K562 (cell line): ENCODE results near the gene ADCY5. TPM values are rescaled to one million over a fixed set of nuclear protein-coding genes. Genes with fewer than 3 reads are reported as not detected.

Experiments used
- ATAC-seq: fragments of 200-7000 bp; cut with Tn5 transposase; 3 replicates; pipeline ENCODE4 v1.9.1; 2020; ENCODE audit warnings: moderate library complexity
- BruUV-seq: library from RNA; stranded (reverse); fragments of 400-500 nt; replicated peaks from 2 replicates; lab custom pipeline; 2021; lab: Mats Ljungman, UMichigan
- CTCF ChIA-PET: fragments of 300-600 bp; formaldehyde crosslinking; extraction: SDS; loops from one replicate; lab custom pipeline; 2021; ENCODE audit warnings: low intra/inter-chr PET ratio; lab: Yijun Ruan, JAX
- POLR2A ChIA-PET: fragments of 300-600, 350-650 bp; sonication (Branson Sonifier 250); formaldehyde crosslinking; extraction: SDS; loops from one replicate; lab custom pipeline; 2021; ENCODE audit warnings: antibody characterized with exemption, inconsistent platforms; lab: Yijun Ruan, JAX
- DNase-seq, 4 experiments: peaks; one replicate each; pipeline versions ENCODE4 v3.0.0 to v3.0.0-alpha.2; 2011 to 2018; ENCODE audit warnings: low spot score in 3 of 4, mixed read lengths in 3 of 4; ENCODE audit errors: extremely low read depth in 1 of 4
- FAIRE-seq: peaks from 2 replicates; lab custom pipeline; 2011; peaks lifted over from hg19 to GRCh38; lab: Jason Lieb, UNC
- H2AFZ ChIP-seq: 2 replicates; pipeline ENCODE4 v1.6.0; 2011; ENCODE audit warnings: low read depth, low read length, control low read depth, inconsistent platforms
- H3K27ac ChIP-seq: fragments of 200-600 bp; 3 replicates; pipeline ENCODE4 v1.8.0; 2011; ENCODE audit warnings: low read depth, mild to moderate bottlenecking, control low read depth, inconsistent platforms, low read length, moderate library complexity, mixed read lengths; ENCODE audit errors: extremely low read depth
- H3K27me3 ChIP-seq, 2 experiments: fragments of 300-600 bp in 1 of 2; 2 replicates in 1 of 2; 3 replicates in 1 of 2; pipeline versions ENCODE4 v1.6.0 to v1.8.0; 2011; ENCODE audit warnings: inconsistent platforms in 2 of 2, low read length in 2 of 2, mild to moderate bottlenecking in 1 of 2, mixed read lengths in 1 of 2, moderate library complexity in 1 of 2; ENCODE audit not compliant: control insufficient read depth in 2 of 2, insufficient read depth in 2 of 2
- H3K36me3 ChIP-seq: fragments of 300-600 bp; 3 replicates; pipeline ENCODE4 v1.8.0; 2011; ENCODE audit warnings: mild to moderate bottlenecking, low read length, inconsistent platforms; ENCODE audit not compliant: control insufficient read depth, insufficient read depth
- H3K4me1 ChIP-seq, 2 experiments: fragments of 200-600 bp in 1 of 2; replicated peaks in 1 of 2; 2 replicates in 1 of 2; 3 replicates in 1 of 2; pipeline versions ENCODE4 v1.5.1 to v1.8.0; 2011; ENCODE audit warnings: inconsistent platforms in 2 of 2, low read length in 2 of 2, mild to moderate bottlenecking in 1 of 2, mixed read lengths in 1 of 2, moderate library complexity in 1 of 2; ENCODE audit not compliant: control insufficient read depth in 2 of 2, insufficient read depth in 2 of 2
- H3K4me2 ChIP-seq: 2 replicates; pipeline ENCODE4 v1.6.1; 2011; ENCODE audit warnings: low read length, control low read depth, inconsistent platforms, mixed read lengths; ENCODE audit not compliant: insufficient read depth
- H3K4me3 ChIP-seq: fragments of 200-600 bp; sonication (generic), shearing (Covaris generic); 2 replicates; pipeline ENCODE4 v1.5.1; 2016; ENCODE audit warnings: control low read depth, inconsistent platforms
- H3K79me2 ChIP-seq: fragments of 200-600 bp; 3 replicates; pipeline ENCODE4 v1.8.0; 2011; ENCODE audit warnings: low read length, inconsistent platforms; ENCODE audit not compliant: control insufficient read depth, insufficient read depth
- H3K9ac ChIP-seq, 2 experiments: 2 replicates each; pipeline versions ENCODE4 v1.6.0 to v1.6.1; 2011; ENCODE audit warnings: low read depth in 2 of 2, low read length in 2 of 2, control low read depth in 1 of 2, inconsistent platforms in 1 of 2, mild to moderate bottlenecking in 1 of 2, mixed read lengths in 1 of 2; ENCODE audit not compliant: insufficient read depth in 1 of 2
- H3K9me1 ChIP-seq: one replicate; pipeline ENCODE4 v1.6.0; 2011; ENCODE audit warnings: inconsistent platforms, mild to moderate bottlenecking, low read length, moderate library complexity; ENCODE audit not compliant: control insufficient read depth, insufficient read depth
- H3K9me3 ChIP-seq: replicated peaks from 2 replicates; pipeline ENCODE4 v1.5.1; 2011; ENCODE audit warnings: low read depth, low read length, inconsistent platforms; ENCODE audit not compliant: control insufficient read depth, insufficient read depth
- H4K20me1 ChIP-seq: replicated peaks from 2 replicates; pipeline ENCODE4 v1.6.1; 2011; ENCODE audit warnings: low read length, inconsistent platforms, mixed read lengths; ENCODE audit not compliant: control insufficient read depth, insufficient read depth
- BRF1 ChIP-seq: IDR thresholded peaks from 3 replicates; pipeline ENCODE4 v1.6.1; 2011; ENCODE audit warnings: borderline replicate concordance, mild to moderate bottlenecking; ENCODE audit not compliant: insufficient read length; ENCODE audit errors: extremely low read depth
- CTCFL ChIP-seq: IDR thresholded peaks from 2 replicates; pipeline ENCODE4 v1.6.1; 2011; ENCODE audit warnings: borderline replicate concordance, low read depth, mild to moderate bottlenecking, moderate library complexity, low read length; ENCODE audit not compliant: insufficient read depth, poor library complexity, severe bottlenecking
- GTF2B ChIP-seq: IDR thresholded peaks from 2 replicates; pipeline ENCODE4 v1.6.1; 2011; ENCODE audit not compliant: insufficient read length; ENCODE audit errors: extremely low read depth
- HIVEP1 ChIP-seq: fragments of 250-450 bp; sonication (Bioruptor Pico); IDR thresholded peaks from 2 replicates; pipeline ENCODE4 v1.4.0; 2020; ENCODE audit warnings: mild to moderate bottlenecking
- KHSRP ChIP-seq: fragments of 450-650 bp; IDR thresholded peaks from 2 replicates; pipeline ENCODE4 v1.6.1; 2017
- MITF ChIP-seq: IDR thresholded peaks from 2 replicates; pipeline ENCODE4 v1.6.1; 2014; ENCODE audit warnings: antibody characterized with exemption
- MTF1 ChIP-seq: fragments of 250-450 bp; sonication (Bioruptor Pico); IDR thresholded peaks from 2 replicates; pipeline ENCODE4 v1.9.0; 2021; ENCODE audit warnings: moderate library complexity, mild to moderate bottlenecking, inconsistent platforms, borderline replicate concordance
- NFIX ChIP-seq: fragments of 250-450 bp; sonication (Bioruptor Pico); IDR thresholded peaks from 2 replicates; pipeline ENCODE4 v1.4.0; 2020; ENCODE audit warnings: low read depth, mild to moderate bottlenecking, moderate library complexity
- PKNOX1 ChIP-seq: fragments of 450-650 bp; IDR thresholded peaks from 2 replicates; pipeline ENCODE4 v1.6.1; 2016
- RBM39 ChIP-seq: fragments of 200-400 bp; formaldehyde crosslinking; optimal IDR thresholded peaks from 2 replicates; pipeline ENCODE3; 2018; ENCODE audit warnings: low read depth, low read length
- ZNF311 ChIP-seq: fragments of 250-450 bp; sonication (Bioruptor Pico); IDR thresholded peaks from 2 replicates; pipeline ENCODE4 v1.4.0; 2020; ENCODE audit warnings: mild to moderate bottlenecking, moderate library complexity
- ZNF512 ChIP-seq: IDR thresholded peaks from 2 replicates; pipeline ENCODE4 v1.6.1; 2016; ENCODE audit warnings: missing genetic modification characterization, missing compliant biosample characterization
- ZNF57 ChIP-seq: fragments of 450-650 bp; formaldehyde crosslinking; IDR thresholded peaks from 2 replicates; pipeline ENCODE4 v1.4.0; 2020; ENCODE audit warnings: mild to moderate bottlenecking, moderate library complexity
- ZNF695 ChIP-seq: fragments of 450-650 bp; formaldehyde crosslinking; IDR thresholded peaks from 2 replicates; pipeline ENCODE4 v1.4.0; 2020; ENCODE audit warnings: mild to moderate bottlenecking, moderate library complexity
- ZZZ3 ChIP-seq: fragments of 450-650 bp; IDR thresholded peaks from 2 replicates; pipeline ENCODE4 v1.6.1; 2016; ENCODE audit warnings: antibody characterized with exemption, mild to moderate bottlenecking, moderate library complexity
- WGBS: fragments of 100-300 bp; shearing (Covaris generic); methylation state at CpG from one replicate; pipeline ENCODE4 v1.1.6; 2016; ENCODE audit warnings: low coverage, mixed read lengths; ENCODE audit not compliant: insufficient coverage; ENCODE audit errors: missing lambda C conversion rate; 5-methylcytosine and 5-hydroxymethylcytosine counted together
- in situ Hi-C: fragments of 300-500 bp; cut with MboI; formaldehyde crosslinking; loops from 4 replicates; pipeline ENCODE4 v1.15.0; 2018; ENCODE audit warnings: inconsistent platforms, mixed read lengths
- intact Hi-C: fragments of 100-400 bp; cut with micrococcal nuclease; formaldehyde crosslinking; loops from 2 replicates; pipeline ENCODE4 v1.14.2; 2022
- polyA plus RNA-seq, 8 experiments: library from polyadenylated mRNA; depleted of rRNA in 4 of 8; stranded (reverse) in 5 of 8; unstranded in 3 of 8; fragments of >200 nt; fragmentation: Nextera tagmentation in 2 of 8; fragmentation: Illumina TruSeq in 1 of 8; extraction: Ambion mirVana in 2 of 8; extraction: Trizol in 1 of 8; gene quantifications; 2 replicates each; pipeline versions ENCODE4 v1.2.1 to v1.2.3, GENCODE V29; 2011 to 2014; ENCODE audit warnings: inconsistent platforms in 1 of 8, missing spikeins in 1 of 8
- total RNA-seq, 7 experiments: library from RNA; depleted of rRNA in 6 of 7; stranded (reverse); fragments of >200 nt in 6 of 7; fragmentation: Illumina TruSeq in 2 of 7; extraction: Trizol in 2 of 7; gene quantifications; 2 replicates each; pipeline versions ENCODE4 v1.2.1 to v1.2.3, GENCODE V29; 2011 to 2021; ENCODE audit warnings: low replicate concordance in 1 of 7

ADCY5 gene
- total and polyA plus RNA-seq, 9 of the 15 experiments (the other 6 are each of a cell fraction or from before 2014, with no cell fraction given): under 0.01 TPM; not detected in 8

- no peak for TF ChIP-seq NFIX (CRISPR knock-in tag)
Observed at GRCh38 chr3:123385499-123385898, 63.4 kb downstream of the ADCY5 start (continued).

- TF ChIP-seq ZNF57 (CRISPR knock-in tag) (no peak), ZZZ3 (no peak), RBM39 (no peak), ZNF695 (no peak), BRF1 (no peak), KHSRP (no peak), HIVEP1 (CRISPR knock-in tag) (no peak), ZNF311 (CRISPR knock-in tag) (no peak), MTF1 (CRISPR knock-in tag) (no peak), MITF (no peak), GTF2B (no peak), CTCFL (no peak), PKNOX1 (no peak), ZNF512 (tag) (no peak)
- BruUV-seq: no TSS peak
- no peaks in the 10 kb centered on the region; a peak in 1 of 5 replicates for H3K4me1 ChIP-seq
- intact Hi-C loops (no loop called here), in situ Hi-C loops (no loop called here)
- ATAC-seq: no peak
- ChIA-PET CTCF (no interaction called here), POLR2A (no interaction called here)
- H3K36me3 ChIP-seq: no peaks in the 10 kb centered on the region
- H3K4me2 ChIP-seq: no peak overlapping the region
- H3K4me3 ChIP-seq: no peak overlapping the region
- H3K9me1 ChIP-seq: no peaks in the 10 kb centered on the region
- no peaks in the 10 kb centered on the region for H3K9me3 ChIP-seq
- peaks cover 0 to 47% of the 10 kb centered on the region in 2 experiments; a peak in 2 of 5 replicates for H3K27me3 ChIP-seq
- no peak overlapping the region for H3K9ac ChIP-seq
- H3K79me2 ChIP-seq: no peaks in the 10 kb centered on the region
- WGBS: 2% methylated on average over 6 of the region's 9 CpGs
- no peak overlapping the region for H3K27ac ChIP-seq
- DNase-seq: no peak
- H4K20me1 ChIP-seq: no peaks in the 10 kb centered on the region
- FAIRE-seq: no peak
- H2AFZ ChIP-seq: no peak overlapping the region
Observed at GRCh38 chr3:123385001-123385401, 63.9 kb downstream of the ADCY5 start.
